ENCODE results near the gene SUB1.

Gene SUB1

GRCh38 chr5:32646061-32646969 is 61.0 kb downstream of the SUB1 start:
- no peak for FAIRE-seq

GRCh38 chr5:32651088-32651487 is 65.7 kb downstream of the SUB1 start:
- no peak for FAIRE-seq

GRCh38 chr5:32651638-32652037 is 66.3 kb downstream of the SUB1 start:
- FAIRE-seq, result no peak
